ENCODE results near the gene PM20D1.
"Not testable (repeated sequence)": the region's sequence is repeated elsewhere in the genome, so short reads cannot be mapped to it uniquely, and the experiment has no call there.

The PM20D1 gene

GRCh38 chr1:205849619-205850355, at the start of gene PM20D1:
Gene PM20D1, minus strand, starts transcription at chr1:205850132. Its CDS starts 60 bp downstream, at chr1:205850072.
- in situ Hi-C loops (cut with HindIII; ENCODE audit: low sequenced_read_pairs): loop anchor here (5.0 kb wide), 1 partner anchor 43 kb away; no protein-coding TSS in a partner anchor

GRCh38 chr1:205896351-205896750, 46.4 kb upstream of the PM20D1 start:
- in situ Hi-C loops (cut with HindIII; ENCODE audit: low sequenced_read_pairs): no loop called here

- in situ Hi-C loops (cut with HindIII; ENCODE audit: low sequenced_read_pairs): loop anchor here (5.0 kb wide), 1 partner anchor 42 kb away; the partner anchor contains the start of gene PM20D1
These were observed 44.2 kb upstream of the PM20D1 start for GRCh38 chr1:205894119-205894518.

- in situ Hi-C loops (cut with HindIII; ENCODE audit: low sequenced_read_pairs): loop anchor here (5.0 kb wide), 1 partner anchor 40 kb away; the partner anchor contains the start of gene PM20D1
These were observed 42.2 kb upstream of the PM20D1 start for GRCh38 chr1:205892175-205892574.

GRCh38 chr1:205891481-205891880, 41.5 kb upstream of the PM20D1 start:
- in situ Hi-C loops (cut with HindIII; ENCODE audit: low sequenced_read_pairs): loop anchor here (5.0 kb wide), 1 partner anchor 39 kb away; the partner anchor contains the start of gene PM20D1

GRCh38 chr1:205890631-205891030, 40.7 kb upstream of the PM20D1 start:
- in situ Hi-C loops (cut with HindIII; ENCODE audit: low sequenced_read_pairs): loop anchor here (5.0 kb wide), 1 partner anchor 38 kb away; the partner anchor contains the start of gene PM20D1

- in situ Hi-C loops (cut with HindIII; ENCODE audit: low sequenced_read_pairs): loop anchor here (5.0 kb wide), 1 partner anchor 37 kb away; the partner anchor contains the start of gene PM20D1
These were observed 39.8 kb upstream of the PM20D1 start for GRCh38 chr1:205889706-205890105.

GRCh38 chr1:205889006-205889405, 39.1 kb upstream of the PM20D1 start:
- in situ Hi-C loops (cut with HindIII; ENCODE audit: low sequenced_read_pairs): not testable (repeated sequence)

GRCh38 chr1:205883792-205884191, 33.9 kb upstream of the PM20D1 start:
- in situ Hi-C loops (cut with HindIII; ENCODE audit: low sequenced_read_pairs): no loop called here

GRCh38 chr1:205880923-205881322, 31.0 kb upstream of the PM20D1 start:
- in situ Hi-C loops (cut with HindIII; ENCODE audit: low sequenced_read_pairs): no loop called here

GRCh38 chr1:205879974-205880373, 30.0 kb upstream of the PM20D1 start:
- in situ Hi-C loops (cut with HindIII; ENCODE audit: low sequenced_read_pairs): no loop called here

- in situ Hi-C loops (cut with HindIII; ENCODE audit: low sequenced_read_pairs): no loop called here
These were observed 28.1 kb upstream of the PM20D1 start for GRCh38 chr1:205878026-205878425.

- in situ Hi-C loops (cut with HindIII; ENCODE audit: low sequenced_read_pairs): not testable (repeated sequence)
These were observed 23.2 kb upstream of the PM20D1 start for GRCh38 chr1:205873148-205873547.

- in situ Hi-C loops (cut with HindIII; ENCODE audit: low sequenced_read_pairs): no loop called here
These were observed 20.3 kb upstream of the PM20D1 start for GRCh38 chr1:205870236-205870635.

GRCh38 chr1:205861540-205861939, 11.6 kb upstream of the PM20D1 start:
- in situ Hi-C loops (cut with HindIII; ENCODE audit: low sequenced_read_pairs): no loop called here

- in situ Hi-C loops (cut with HindIII; ENCODE audit: low sequenced_read_pairs): no loop called here
These were observed 8.4 kb upstream of the PM20D1 start for GRCh38 chr1:205858141-205858961.

GRCh38 chr1:205857501-205857900, 7.6 kb upstream of the PM20D1 start:
- in situ Hi-C loops (cut with HindIII; ENCODE audit: low sequenced_read_pairs): not testable (repeated sequence)

- in situ Hi-C loops (cut with HindIII; ENCODE audit: low sequenced_read_pairs): no loop called here
These were observed 6.5 kb upstream of the PM20D1 start for GRCh38 chr1:205856433-205856832.

- in situ Hi-C loops (cut with HindIII; ENCODE audit: low sequenced_read_pairs): loop anchor here (5.0 kb wide), 1 partner anchor 39 kb away; no protein-coding TSS in a partner anchor
These were observed 3.0 kb upstream of the PM20D1 start for GRCh38 chr1:205852969-205853368.

GRCh38 chr1:205851993-205852392, 2.1 kb upstream of the PM20D1 start:
- in situ Hi-C loops (cut with HindIII; ENCODE audit: low sequenced_read_pairs): loop anchor here (5.0 kb wide), 1 partner anchor 40 kb away; no protein-coding TSS in a partner anchor

All from endothelial cell of hepatic sinusoid (primary cell).